A673 (cell line): ENCODE results near the gene BLVRB. TPM values are rescaled to one million over a fixed set of nuclear protein-coding genes. Genes with fewer than 3 reads are reported as not detected.

Experiments used
- BruUV-seq: library from RNA; stranded (reverse); fragments of 400-500 nt; replicated peaks from 2 replicates; lab custom pipeline; 2021; lab: Mats Ljungman, UMichigan
- CTCF ChIA-PET: fragments of 300-600 bp; sonication (Branson Sonifier 250); formaldehyde crosslinking; loops from one replicate; lab custom pipeline; 2022; ENCODE audit warnings: antibody characterized with exemption; lab: Charles Lee
- POLR2A ChIA-PET: fragments of 300-600 bp; sonication (Branson Sonifier 250); formaldehyde crosslinking; loops from one replicate; lab custom pipeline; 2022; ENCODE audit warnings: antibody characterized with exemption; ENCODE audit not compliant: low non-redundant PET; lab: Charles Lee
- DNase-seq: peaks from one replicate; pipeline ENCODE4 v3.0.0-alpha.2; 2015; ENCODE audit warnings: low spot score
- H3K27ac ChIP-seq: fragments of 200-600 bp; sonication (generic); 2 replicates; pipeline ENCODE4 v1.5.1; 2016; ENCODE audit warnings: mixed run types, low read depth, mild to moderate bottlenecking, mixed read lengths, antibody characterized with exemption, low read length; ENCODE audit not compliant: poor library complexity, severe bottlenecking
- H3K27me3 ChIP-seq: fragments of 200-600 bp; sonication (generic); replicated peaks from 2 replicates; pipeline ENCODE4 v1.6.1; 2017; ENCODE audit warnings: mixed run types, low read depth, mild to moderate bottlenecking, mixed read lengths, antibody characterized with exemption, low read length; ENCODE audit not compliant: insufficient read depth, poor library complexity
- H3K36me3 ChIP-seq: fragments of 200-600 bp; sonication (generic); 2 replicates; pipeline ENCODE4 v1.6.1; 2016; ENCODE audit warnings: mixed run types, mild to moderate bottlenecking, mixed read lengths, antibody characterized with exemption, low read length; ENCODE audit not compliant: insufficient read depth, poor library complexity, severe bottlenecking
- H3K4me1 ChIP-seq: fragments of 200-600 bp; sonication (generic); 2 replicates; pipeline ENCODE4 v1.6.1; 2017; ENCODE audit warnings: mixed run types, mild to moderate bottlenecking, mixed read lengths, antibody characterized with exemption, low read length; ENCODE audit not compliant: insufficient read depth, poor library complexity, severe bottlenecking
- H3K4me3 ChIP-seq: fragments of 200-600 bp; sonication (generic); 2 replicates; pipeline ENCODE4 v1.5.1; 2016; ENCODE audit warnings: low read depth, mixed run types, mild to moderate bottlenecking, mixed read lengths, low read length; ENCODE audit not compliant: poor library complexity, severe bottlenecking
- H3K9me3 ChIP-seq: fragments of 200-600 bp; sonication (generic); 2 replicates; pipeline ENCODE4 v1.6.1; 2016; ENCODE audit warnings: mixed run types, low read depth, mild to moderate bottlenecking, mixed read lengths, antibody characterized with exemption, low read length; ENCODE audit not compliant: poor library complexity, severe bottlenecking
- EZH2 ChIP-seq: fragments of 200-600 bp; sonication (generic); IDR thresholded peaks from 2 replicates; pipeline ENCODE4 v1.6.1; 2017; ENCODE audit warnings: borderline replicate concordance, low read depth, mild to moderate bottlenecking, mixed read lengths, antibody characterized with exemption, low read length; ENCODE audit not compliant: poor library complexity, severe bottlenecking
- intact Hi-C: fragments of 100-400 bp; cut with micrococcal nuclease; formaldehyde crosslinking; loops from one replicate; pipeline ENCODE4 v1.10.0; 2022; ENCODE audit not compliant: unreplicated experiment
- total RNA-seq: library from RNA; stranded (reverse); gene quantifications from 2 replicates; pipeline ENCODE4 v1.2.3, GENCODE V29; 2021
- TF ChIP-seq, protein P1 (sequence below): fragments of 300-800, 200-600 bp; sonication (generic); conservative IDR thresholded peaks from 2 replicates; pipeline ENCODE4 v1.5.1; 2017; ENCODE audit warnings: low read depth, mild to moderate bottlenecking, antibody characterized with exemption, low read length, moderate library complexity, mixed read lengths

The BLVRB gene
- total RNA-seq, 1 experiment from 2014 or later: 36.1 TPM

DNA sequence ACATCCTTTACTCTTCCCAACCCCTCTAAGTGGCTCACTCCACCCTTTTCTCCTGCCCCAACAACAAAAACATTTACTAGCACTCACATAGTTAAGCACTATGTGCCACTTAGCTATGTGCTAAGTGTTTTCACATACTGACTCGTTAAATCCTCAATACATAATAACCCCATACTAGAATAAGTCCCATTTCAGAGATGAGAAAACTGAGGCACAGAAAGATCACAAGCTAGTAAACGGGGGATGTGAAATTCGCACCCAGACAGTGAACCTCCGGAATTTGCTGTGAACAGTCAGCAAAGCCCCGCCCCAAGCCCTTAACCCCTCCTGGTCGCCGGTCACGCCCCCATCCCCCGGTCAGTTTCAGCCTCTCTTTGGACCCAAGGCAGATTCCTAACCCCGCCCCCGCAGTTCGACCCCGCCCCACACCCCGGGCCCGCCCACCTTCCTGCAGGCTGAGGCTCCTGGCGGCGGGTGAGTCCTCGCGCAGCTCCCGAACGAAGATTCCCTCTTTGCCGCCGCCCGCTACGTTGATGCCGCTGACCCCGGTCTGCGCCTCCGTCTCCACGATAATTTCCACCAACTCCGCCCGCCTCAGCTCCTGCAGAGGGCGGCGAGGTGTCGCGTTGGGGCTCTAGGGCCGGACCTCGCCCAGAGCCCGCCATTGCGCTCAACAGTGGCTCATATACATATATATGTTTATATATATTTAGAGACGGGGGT lies 62.1 kb downstream of the BLVRB start:
- Histone ChIP-seq H3K27ac (peak overlapping the region; percentile 64), H3K9me3 (no peaks in the 10 kb centered on the region), H3K27me3 (no peaks in the 10 kb centered on the region), H3K4me1 (no peaks in the 10 kb centered on the region), H3K4me3 (peak overlapping the region; percentile 62), H3K36me3 (no peaks in the 10 kb centered on the region)
- peak; percentile 84 for DNase-seq
- ChIA-PET CTCF (interaction anchor here (0.7 kb wide), 2 partner anchors 196 to 264 kb away, joined by 4 read pairs; no protein-coding TSS in a partner anchor), POLR2A (no interaction called here)
- TF ChIP-seq, protein P1, sequence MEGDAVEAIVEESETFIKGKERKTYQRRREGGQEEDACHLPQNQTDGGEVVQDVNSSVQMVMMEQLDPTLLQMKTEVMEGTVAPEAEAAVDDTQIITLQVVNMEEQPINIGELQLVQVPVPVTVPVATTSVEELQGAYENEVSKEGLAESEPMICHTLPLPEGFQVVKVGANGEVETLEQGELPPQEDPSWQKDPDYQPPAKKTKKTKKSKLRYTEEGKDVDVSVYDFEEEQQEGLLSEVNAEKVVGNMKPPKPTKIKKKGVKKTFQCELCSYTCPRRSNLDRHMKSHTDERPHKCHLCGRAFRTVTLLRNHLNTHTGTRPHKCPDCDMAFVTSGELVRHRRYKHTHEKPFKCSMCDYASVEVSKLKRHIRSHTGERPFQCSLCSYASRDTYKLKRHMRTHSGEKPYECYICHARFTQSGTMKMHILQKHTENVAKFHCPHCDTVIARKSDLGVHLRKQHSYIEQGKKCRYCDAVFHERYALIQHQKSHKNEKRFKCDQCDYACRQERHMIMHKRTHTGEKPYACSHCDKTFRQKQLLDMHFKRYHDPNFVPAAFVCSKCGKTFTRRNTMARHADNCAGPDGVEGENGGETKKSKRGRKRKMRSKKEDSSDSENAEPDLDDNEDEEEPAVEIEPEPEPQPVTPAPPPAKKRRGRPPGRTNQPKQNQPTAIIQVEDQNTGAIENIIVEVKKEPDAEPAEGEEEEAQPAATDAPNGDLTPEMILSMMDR: no peak
- no peak for TF ChIP-seq EZH2
- no TSS peak for BruUV-seq
- intact Hi-C loops: no loop called here

DNA sequence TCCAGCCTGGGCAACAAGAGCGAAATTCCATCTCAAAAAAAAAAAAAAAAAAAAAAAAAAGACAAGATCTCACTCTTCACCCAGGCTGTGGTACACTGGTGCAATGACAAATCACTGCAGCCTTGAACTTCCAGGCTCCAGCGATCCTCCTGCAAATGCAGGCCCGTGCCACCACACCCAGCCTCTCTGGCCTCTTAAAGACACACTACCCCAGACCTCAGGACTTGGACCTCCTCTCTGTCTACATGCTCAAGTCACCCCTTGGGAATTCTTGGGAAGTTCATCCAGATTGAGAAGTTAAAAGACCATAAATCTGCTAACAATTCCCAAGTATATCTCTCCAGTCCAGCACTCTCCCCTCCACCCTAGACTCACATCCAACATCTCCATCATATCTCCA lies 65.0 kb downstream of the BLVRB start:
- no peak overlapping the region for H3K27ac ChIP-seq
- ChIA-PET POLR2A (no interaction called here), CTCF (interaction anchor here (0.6 kb wide), 1 partner anchor 119 kb away, joined by 14 read pairs; no protein-coding TSS in a partner anchor)
- H3K36me3 ChIP-seq: no peaks in the 10 kb centered on the region
- TF ChIP-seq EZH2: no peak
- TF ChIP-seq, protein P1: no peak
- H3K4me1 ChIP-seq: no peaks in the 10 kb centered on the region
- no peaks in the 10 kb centered on the region for H3K27me3 ChIP-seq
- H3K9me3 ChIP-seq: no peaks in the 10 kb centered on the region
- no peak for DNase-seq
- intact Hi-C loops: no loop called here
- no peak overlapping the region for H3K4me3 ChIP-seq
- BruUV-seq: no TSS peak

DNA sequence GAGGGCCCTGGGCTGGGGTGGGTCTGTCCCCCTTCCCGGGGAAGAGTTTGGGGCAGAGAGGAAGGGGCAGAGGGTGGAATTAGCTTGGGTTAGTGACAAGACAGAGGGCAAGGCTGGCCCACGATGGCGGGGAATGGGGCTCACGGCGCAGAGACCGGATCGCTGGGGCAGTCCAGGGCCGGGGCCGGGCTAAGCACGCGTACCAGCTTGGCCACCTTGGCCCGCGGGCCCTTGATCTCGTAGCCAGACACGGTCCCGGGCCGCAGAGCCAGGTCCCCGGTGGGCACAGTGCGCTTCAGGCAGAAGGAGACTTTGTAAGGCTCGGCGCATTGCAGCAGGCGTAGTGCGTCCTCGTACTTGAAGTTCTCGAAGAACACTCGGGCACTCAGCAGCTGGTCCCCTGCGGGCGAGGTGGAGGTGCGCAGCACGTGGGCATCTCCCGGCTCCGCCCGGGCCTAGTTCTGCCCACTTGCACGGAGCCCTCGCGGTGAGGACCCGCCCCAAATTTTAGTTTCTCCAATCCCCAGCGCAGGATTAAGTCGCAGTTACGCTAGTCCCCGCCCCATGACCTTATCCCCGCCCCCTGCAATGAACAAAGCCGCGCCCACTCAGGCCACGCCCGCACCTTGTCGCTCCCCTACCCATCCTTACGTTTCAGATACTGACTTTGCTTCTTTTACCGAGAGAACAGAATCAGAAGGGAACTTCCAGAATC lies 67.0 kb downstream of the BLVRB start:
- H3K36me3 ChIP-seq: no peaks in the 10 kb centered on the region
- H3K27ac ChIP-seq: no peak overlapping the region
- no peaks in the 10 kb centered on the region for H3K9me3 ChIP-seq
- no peaks in the 10 kb centered on the region for H3K27me3 ChIP-seq
- H3K4me1 ChIP-seq: no peaks in the 10 kb centered on the region
- TF ChIP-seq, protein P1: no peak
- no peak for TF ChIP-seq EZH2
- H3K4me3 ChIP-seq: no peak overlapping the region
- ChIA-PET CTCF (no interaction called here), POLR2A (no interaction called here)
- DNase-seq: no peak
- intact Hi-C loops: no loop called here
- no TSS peak for BruUV-seq

Other genes with a start within 250 kb of the BLVRB start
- gene TTC9B, start 247.4 kb downstream of the BLVRB start, total RNA-seq: not detected in 2 replicates
- gene CCNP, start 239.1 kb downstream of the BLVRB start, total RNA-seq: 0.45 TPM in 1 of 2 replicates, not detected in the other
- gene AKT2, start 180.4 kb downstream of the BLVRB start, total RNA-seq: 146 and 151 TPM in 2 replicates
- 26.5 and 30.8 TPM in 2 replicates for gene C19orf47, start 117.3 kb downstream of the BLVRB start, total RNA-seq
- 310 and 334 TPM in 2 replicates for gene PLD3, start 117.0 kb downstream of the BLVRB start, total RNA-seq
- gene HIPK4, start 75.6 kb downstream of the BLVRB start, total RNA-seq: 0.15 TPM in 1 of 2 replicates, not detected in the other
- gene PRX, start 52.4 kb downstream of the BLVRB start, total RNA-seq: 2.5 and 3.9 TPM in 2 replicates
- 9.6 and 16.5 TPM in 2 replicates for gene SERTAD1, start 39.8 kb downstream of the BLVRB start, total RNA-seq
- gene SERTAD3, start 21.4 kb downstream of the BLVRB start, total RNA-seq: 26.3 and 28.7 TPM in 2 replicates
- 0.43 and 0.94 TPM in 2 replicates for gene SPTBN4, start 1.3 kb upstream of the BLVRB start, total RNA-seq
- 85.5 and 110 TPM in 2 replicates for gene SHKBP1, start 111.1 kb upstream of the BLVRB start, total RNA-seq
- gene LTBP4, start 135.6 kb upstream of the BLVRB start, total RNA-seq: 139 and 178 TPM in 2 replicates
- 38.4 and 49.3 TPM in 2 replicates for gene NUMBL, start 224.9 kb upstream of the BLVRB start, total RNA-seq